Forelimb muscle (tissue), 1 donor: Measurements from ENCODE around the gene NCK2. TPM values are rescaled to one million over a fixed set of nuclear protein-coding genes. Genes with fewer than 3 reads are reported as not detected.

Experiments
- DNase-seq: peaks from one replicate; pipeline ENCODE4 v3.0.0-alpha.2; 2013; ENCODE audit warnings: low read depth
- polyA plus RNA-seq: library from polyadenylated mRNA; unstranded; fragments of 120-200 nt; gene quantifications from one replicate; pipeline ENCODE4 v1.2.1, GENCODE V29; 2013; ENCODE audit not compliant: insufficient read length

NCK2 gene
- polyA plus RNA-seq, 1 donor: 72.5 TPM

DNA sequence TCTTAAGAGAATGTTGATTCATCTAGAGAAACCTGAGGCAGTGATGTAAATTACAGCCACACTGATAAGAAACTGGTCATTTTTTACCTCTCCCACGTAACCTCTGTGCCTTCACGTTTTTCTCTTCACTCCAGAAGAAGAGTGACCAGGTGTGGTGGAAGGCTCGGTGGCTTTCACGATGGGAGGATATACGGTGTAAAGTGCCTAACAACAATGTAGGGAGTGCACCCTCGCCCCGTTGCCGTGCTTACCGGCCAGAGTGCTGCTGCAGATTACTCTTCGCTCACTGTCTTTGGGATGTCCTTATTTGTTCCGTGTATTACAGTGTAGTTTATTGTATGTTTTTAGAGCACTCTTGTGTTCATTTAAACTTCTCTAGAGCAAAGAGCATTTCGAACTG is 46.5 kb downstream of the NCK2 start:
- no peak for DNase-seq

- no peak for DNase-seq
Measured at GRCh38 chr2:105792561-105792960, 47.8 kb downstream of the NCK2 start.

DNA sequence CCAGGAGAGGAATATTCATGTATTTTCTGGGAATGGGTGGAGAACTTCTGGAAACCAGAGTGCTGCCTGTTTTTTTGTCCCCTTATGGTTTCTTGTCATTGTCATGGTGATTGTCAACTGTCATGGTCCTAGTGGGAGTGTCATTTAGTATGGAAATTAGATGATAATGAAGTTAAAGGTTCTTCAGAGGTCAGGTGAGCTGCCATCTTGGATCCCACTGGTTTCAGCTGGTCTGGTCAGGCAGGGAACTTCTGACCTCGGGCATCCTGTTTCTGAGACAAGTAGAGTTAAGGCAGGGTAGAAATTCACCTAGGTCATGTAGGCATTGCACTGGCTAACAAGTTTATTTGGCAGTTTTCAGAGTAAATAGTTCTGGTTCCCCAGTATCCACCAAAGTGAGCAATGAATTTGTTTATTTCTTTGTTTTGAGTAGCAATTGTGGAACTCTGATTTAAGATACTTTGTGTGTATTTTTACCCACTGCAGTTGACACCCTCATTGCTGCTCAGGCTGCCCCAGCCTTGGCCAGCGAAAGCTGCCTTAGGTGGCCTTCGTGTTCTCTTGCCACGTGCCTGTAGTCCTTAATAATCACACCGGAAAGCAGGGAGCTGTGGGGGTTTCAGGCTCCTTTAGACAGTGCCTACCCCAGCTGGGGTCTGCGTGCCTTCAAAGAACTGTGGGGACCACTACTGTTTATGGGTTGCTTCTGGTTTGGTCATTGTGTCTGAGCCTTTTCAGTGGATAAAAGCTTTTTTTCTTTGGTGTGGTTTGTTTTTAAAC is 48.7 kb downstream of the NCK2 start:
- no peak for DNase-seq

- DNase-seq: no peak
Measured at GRCh38 chr2:105794926-105795574, 50.3 kb downstream of the NCK2 start.

GRCh38 chr2:105795575-105795934 is 50.8 kb downstream of the NCK2 start:
- DNase-seq: no peak

DNA sequence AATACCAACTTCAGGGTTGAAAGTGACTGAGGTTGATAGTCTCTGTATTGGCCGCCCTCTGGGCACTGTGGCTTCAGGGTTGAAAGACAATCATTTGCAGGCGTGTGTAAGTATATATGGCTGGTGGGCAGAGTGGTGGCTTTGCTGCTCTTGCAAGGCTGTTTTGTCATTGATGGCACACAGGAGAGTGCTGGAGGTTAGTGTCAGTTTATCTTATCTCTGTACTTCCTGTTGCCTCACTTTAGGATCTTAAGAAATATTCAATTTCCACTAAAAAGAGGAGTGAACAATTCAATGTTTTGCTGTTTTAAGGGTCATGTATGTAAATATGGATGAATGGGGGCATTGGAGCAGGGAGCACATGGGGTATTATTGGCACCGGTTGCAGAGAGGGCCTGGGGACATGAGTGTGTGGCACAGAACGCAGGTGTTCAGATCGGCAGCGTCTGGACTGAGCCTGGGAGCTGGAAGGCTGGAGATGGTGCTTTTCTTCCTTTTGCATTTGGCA is 51.5 kb downstream of the NCK2 start:
- DNase-seq: no peak

DNA sequence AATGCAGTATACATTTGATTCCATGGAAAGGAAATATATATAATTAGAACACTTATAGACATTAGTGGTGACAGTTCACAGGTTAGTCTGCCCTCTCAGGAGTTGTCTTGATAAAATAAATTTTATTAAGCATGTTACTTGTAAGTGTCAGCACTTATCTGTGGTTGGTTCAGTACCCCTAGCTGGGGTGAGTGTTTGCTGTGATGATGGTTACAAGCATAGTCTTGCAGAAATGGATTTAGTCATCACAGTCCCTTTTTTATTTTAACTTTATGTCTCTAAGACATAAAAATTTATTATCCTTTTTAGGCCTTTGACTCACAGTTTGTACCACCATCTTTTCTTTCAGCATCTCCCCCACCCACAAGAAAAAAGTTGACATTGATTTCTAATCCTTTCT is 52.1 kb downstream of the NCK2 start:
- no peak for DNase-seq

DNA sequence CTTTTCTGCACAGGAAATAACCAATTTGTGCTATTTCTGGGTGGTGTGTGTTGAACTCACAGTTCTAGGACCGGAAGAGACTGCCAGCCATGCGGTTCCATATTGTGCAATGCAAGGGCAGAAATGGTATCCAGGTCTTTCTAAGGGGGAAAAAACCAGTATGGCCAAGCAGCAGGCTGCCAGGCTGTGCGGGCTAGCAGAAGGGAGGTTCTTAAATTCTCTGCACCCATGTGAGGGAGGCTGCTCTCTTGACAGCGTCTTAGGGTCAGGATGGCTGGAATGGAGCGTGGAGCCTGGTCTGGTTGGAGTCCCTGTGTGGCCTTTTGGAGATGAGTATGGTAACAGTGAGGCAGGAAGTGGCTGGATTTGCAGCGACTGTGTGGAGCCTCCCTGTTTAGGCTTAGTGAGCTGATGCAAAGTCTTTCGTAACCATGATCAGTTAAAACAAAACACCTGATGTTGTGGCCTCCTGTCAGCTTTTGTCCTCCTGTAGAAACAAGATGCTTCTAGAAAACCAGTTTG is 52.6 kb downstream of the NCK2 start:
- DNase-seq: no peak

DNA sequence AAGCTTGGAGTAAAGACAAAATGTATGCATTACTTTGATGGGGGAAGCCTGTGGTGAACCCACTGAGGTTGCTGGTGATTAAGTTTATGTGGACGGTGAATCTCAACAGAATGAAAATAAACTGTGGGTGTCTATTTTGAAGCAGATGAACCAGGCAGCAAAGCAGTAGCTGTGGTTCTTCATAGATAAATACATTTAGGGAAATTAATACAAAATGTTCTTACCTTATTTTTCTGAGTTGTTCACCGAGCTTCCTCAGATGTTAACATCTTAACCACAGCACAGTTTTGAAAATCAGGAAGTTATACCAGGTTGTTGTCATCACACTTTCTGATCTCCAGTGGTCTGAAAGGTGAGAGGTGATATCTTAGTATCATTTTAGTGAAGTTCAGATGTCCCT is 53.9 kb downstream of the NCK2 start:
- DNase-seq: no peak

DNA sequence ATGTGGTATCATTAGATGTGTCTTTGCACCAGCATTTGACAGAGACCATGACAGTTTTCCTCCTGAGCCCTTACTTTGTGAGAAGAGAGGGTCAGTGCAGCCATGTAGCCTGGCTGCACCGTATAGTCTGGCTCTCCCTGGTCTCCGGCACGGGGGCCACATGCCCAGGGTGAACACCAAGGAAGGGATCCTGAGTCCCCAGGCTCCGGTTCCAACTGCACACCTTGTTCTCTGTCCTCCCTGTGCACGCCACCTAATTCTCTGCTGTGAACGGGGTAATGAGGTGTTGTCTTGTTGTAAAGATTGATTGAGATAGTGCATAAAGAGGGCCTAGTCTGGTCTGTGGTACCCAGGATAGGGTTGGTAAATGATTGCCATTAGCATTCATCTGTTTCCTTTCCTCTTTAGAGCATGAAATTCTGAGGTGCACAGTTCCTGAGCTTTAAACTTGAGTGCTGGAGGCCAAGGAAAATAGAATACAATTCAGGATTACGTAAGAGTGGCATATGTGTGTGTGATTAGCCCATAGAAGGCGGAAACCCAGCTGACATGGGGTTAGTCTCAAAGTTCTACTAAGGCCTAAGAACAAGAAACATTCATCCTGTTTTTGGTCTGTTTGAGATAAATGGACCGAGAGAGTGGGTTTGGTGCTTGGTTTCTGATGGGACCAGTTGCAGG is 55.5 kb downstream of the NCK2 start:
- DNase-seq: no peak

DNA sequence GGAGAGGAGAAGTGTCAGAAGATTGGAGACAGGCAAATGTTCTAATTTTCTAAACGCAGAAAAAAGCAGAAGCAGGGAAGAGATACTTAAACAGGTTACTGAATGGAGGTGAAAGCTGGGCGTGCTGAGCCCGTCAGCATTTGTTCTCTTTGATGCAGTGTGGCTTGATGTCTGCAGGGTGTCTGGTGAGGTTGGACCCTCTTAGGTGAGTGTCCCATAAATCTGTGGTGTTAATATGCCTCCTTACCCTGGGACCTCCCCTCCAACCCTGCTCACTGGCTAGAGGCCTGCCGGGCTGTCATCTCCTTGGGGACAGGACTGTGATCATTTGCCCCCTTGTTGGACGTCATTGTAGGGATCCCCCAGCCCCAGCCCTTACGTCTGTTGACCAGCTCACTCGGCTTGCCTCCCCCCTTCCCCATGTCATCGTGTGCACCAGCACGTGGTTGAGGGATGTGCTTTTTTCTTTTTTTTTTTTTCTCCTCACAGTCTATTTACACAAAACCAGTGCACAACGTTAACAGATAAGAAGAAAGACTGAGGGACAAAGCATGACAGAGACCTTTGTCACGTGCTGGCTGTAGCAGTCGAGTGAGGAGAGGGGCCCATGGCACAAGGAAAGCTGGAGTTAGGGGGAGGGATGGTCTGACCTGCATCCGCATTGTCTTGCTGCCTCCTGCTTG is 56.4 kb downstream of the NCK2 start:
- DNase-seq: no peak

GRCh38 chr2:105801961-105802360 is 57.2 kb downstream of the NCK2 start:
- DNase-seq: no peak

DNA sequence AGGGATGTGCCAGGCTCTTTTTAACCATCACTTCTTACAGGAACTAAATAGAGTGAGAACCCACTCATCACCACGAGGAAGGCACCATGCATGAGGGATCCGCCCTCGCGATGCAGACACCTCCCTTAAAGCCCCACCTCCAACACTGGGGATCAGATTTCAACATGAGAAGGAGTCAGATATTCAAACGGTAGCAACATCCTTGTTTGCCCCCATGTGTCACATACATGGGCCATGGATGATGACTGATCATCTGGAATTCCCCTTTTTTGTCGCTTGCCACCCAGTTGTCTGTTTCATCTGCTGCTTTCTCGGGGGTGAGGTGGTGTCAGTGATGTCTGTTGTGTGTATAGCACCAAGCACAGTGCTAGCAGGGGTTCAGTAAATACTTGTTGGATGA is 57.9 kb downstream of the NCK2 start:
- no peak for DNase-seq

DNA sequence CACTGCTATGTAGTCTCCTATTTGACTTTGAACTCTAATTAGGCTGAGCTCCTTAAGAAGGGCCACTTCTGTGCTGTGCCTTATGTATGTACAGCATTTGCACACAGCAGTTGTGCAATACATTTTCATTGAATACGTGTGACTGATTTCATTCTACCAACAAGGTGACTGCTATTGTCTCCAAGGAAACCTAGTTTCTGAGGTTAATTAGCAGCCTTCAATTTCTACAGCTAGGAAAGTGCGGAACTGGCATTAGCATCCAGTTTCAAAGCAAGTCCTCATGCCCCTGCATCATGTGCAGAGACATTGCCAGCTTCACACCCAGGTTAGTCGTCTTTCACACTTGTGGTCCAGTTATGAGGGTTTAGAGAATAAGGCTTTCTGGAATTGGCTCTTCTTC is 58.6 kb downstream of the NCK2 start:
- no peak for DNase-seq

DNA sequence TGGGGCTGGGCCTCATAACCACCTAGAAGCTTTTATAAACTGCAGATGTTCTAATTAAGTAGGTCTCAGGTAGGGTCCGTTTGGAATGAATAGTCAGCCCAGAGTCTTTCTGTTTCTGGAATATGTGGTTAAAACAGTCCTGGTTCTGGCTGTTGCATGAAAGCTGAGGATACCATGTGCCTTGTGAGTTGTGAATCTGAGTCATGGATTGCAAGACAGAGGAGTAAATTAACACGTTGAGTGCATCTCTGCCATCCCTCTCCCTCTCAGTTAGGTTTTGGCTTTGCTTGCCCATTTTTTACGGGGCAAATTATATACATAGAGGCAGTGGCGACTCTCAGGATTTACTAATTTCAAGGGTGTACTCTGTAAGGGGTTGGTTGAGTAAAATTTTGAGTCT is 59.1 kb downstream of the NCK2 start:
- DNase-seq: no peak

DNA sequence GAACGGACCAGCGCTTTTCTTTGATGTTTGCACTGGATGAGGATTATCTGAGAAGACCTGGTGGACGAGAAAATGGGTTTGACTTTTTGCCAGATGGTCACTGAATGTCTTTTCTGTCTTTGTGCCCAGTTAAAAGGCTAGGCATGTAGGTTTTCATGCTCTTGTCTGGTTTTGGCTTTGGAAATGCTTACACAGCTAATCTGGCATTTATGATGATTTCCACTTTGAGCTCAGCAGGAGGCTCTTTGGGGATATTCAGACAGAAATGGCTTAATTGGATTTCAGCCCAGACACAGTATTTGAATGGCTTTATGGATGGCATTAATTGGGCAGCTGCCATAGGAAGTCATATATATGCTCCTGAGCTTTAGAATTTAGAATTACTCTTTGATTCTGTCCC is 59.6 kb downstream of the NCK2 start:
- no peak for DNase-seq

DNA sequence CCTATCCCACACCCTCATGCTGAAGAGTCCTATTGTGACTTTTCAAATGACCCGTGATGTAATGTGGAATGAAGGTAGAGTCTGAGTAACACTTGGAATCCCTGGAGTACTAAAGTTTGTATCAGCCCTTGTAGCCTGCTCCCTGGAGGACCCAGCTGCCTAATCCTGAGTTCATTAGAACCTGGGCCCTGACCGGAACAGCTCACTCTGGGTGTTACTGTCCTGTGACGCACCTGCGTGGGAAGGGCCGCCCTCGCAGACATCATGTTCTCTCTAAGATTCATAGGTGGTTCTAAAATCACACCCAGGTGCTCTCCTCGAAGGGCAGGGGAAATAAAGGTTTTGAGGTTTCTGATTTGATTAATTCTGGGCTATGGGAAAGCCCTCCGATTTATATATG is 62.3 kb downstream of the NCK2 start:
- no peak for DNase-seq

DNA sequence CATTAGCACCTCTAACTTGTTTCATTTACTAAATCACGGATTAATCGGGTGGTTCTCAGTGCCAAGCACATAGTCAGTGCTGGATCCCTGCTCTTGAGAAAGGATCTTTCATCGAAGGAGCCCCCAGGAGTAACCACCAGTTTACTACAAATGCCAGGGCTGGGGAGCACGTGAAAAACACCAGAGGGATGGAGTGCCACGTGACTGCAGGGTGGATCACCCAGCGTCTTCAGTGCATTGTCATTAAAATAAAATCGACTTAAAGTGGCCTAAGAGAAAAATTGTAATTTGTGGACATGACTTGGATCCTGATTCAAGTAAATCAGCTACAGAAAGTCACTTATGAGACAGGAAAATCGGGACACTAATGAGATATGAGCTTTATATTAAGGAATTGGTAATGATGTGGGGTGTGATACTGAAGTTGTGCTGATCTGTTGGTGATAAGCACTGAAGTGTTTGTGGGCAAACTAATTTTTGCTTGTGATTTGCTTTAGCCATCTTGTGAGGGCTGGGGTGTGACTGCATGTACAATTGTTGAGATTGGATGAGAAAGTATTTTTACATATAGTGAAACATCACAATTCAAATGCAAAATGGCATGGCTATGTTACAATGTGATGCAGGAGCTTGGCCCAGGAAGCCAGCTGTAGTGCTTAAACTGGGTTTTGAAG is 63.8 kb downstream of the NCK2 start:
- DNase-seq: no peak

- no peak for DNase-seq
Measured at GRCh38 chr2:105809097-105809473, 64.4 kb downstream of the NCK2 start.

DNA sequence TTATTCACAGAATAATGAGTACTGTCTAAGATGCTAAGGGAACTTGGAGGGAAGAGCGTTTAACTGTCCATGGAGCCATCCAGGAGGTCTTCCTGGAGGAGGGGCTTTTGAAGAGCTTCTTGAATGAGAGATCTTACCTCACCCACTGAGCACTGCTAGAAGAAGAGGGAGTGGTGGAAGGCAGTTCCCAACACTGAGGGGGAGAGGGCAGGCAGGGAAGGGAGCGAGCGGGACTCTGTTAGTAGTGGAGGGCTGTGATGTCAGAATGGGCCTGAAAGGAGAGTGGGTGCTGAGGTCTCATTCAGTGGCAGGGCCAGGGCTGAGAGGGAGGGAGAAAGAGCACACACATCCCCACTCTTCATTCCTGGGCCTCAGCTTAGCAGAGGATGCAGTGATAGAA is 65.0 kb downstream of the NCK2 start:
- DNase-seq: no peak

DNA sequence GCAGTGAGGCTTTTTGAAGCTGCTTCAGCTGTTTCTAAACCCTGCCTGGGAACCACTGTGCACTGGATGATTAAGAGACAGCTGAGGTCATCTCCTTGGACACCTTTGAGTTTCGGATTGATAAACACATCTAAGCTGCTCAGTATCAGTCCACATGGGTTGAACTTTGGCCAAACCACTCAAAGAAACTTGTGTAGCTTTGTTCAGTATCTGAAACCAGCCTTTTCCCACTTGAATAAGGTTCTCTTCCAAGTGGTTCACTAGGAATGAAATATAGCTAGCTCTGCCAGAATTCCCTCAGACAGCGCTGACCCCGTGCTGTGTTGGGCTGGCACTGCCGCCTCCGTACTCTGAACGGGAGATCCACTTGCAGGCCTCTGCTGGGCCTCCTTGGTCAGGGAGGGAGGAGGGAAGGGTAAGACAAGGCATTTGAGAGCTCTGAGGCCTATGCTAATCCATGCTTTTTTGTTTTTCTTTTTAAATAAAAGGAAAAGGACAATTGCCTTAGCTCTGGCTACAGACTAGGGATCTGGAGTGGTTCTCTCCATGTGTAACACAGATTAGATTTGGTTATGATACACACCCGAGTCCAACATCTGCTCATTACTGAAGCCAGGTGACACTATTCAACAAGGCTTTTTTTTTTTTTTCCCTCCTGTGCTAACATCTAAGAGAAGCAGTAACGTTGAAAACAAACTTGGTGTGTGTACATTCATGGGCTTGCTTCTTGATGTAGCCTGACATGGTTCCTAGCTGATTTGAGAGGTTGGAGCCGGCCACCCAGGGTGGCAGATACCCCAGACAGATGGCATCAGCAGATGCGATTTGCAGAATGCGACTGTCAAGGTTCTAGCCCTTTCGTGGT is 67.7 kb downstream of the NCK2 start:
- no peak for DNase-seq
